Karpas-422 (cell line): ENCODE results near the gene FERMT2. TPM values are rescaled to one million over a fixed set of nuclear protein-coding genes. Genes with fewer than 3 reads are reported as not detected.

Experiments used
- DNase-seq: peaks from one replicate; pipeline ENCODE4 v3.0.0-alpha.2; 2015
- H2AFZ ChIP-seq: fragments of 200-600 bp; sonication (generic); 2 replicates; pipeline ENCODE4 v1.6.1; 2014; ENCODE audit warnings: antibody characterized with exemption, low read length, mixed read lengths
- H3K27ac ChIP-seq: fragments of 200-600 bp; sonication (generic); 2 replicates; pipeline ENCODE4 v1.5.1; 2014; ENCODE audit warnings: mild to moderate bottlenecking, low read length, moderate library complexity
- H3K27me3 ChIP-seq: fragments of 200-600 bp; sonication (generic); 2 replicates; pipeline ENCODE4 v1.6.1; 2014; ENCODE audit warnings: low read length, mixed read lengths
- H3K36me3 ChIP-seq: fragments of 200-600 bp; sonication (generic); 2 replicates; pipeline ENCODE4 v1.6.1; 2014; ENCODE audit warnings: low read length, mixed read lengths; ENCODE audit not compliant: insufficient read depth
- H3K4me1 ChIP-seq: fragments of 200-600 bp; sonication (generic); 2 replicates; pipeline ENCODE4 v1.6.1; 2014; ENCODE audit warnings: mild to moderate bottlenecking, low read length, mixed read lengths
- H3K4me2 ChIP-seq: fragments of 200-600 bp; sonication (generic); 2 replicates; pipeline ENCODE4 v1.6.1; 2014; ENCODE audit warnings: low read length, low read depth, mild to moderate bottlenecking; ENCODE audit not compliant: poor library complexity, severe bottlenecking
- H3K4me3 ChIP-seq: fragments of 200-600 bp; sonication (generic); 2 replicates; pipeline ENCODE4 v1.5.1; 2014; ENCODE audit warnings: mild to moderate bottlenecking, antibody characterized with exemption, low read length, mixed read lengths
- H3K79me2 ChIP-seq: fragments of 200-600 bp; sonication (generic); 2 replicates; pipeline ENCODE4 v1.6.1; 2014; ENCODE audit warnings: mild to moderate bottlenecking, low read length, mixed read lengths
- H3K9ac ChIP-seq: fragments of 200-600 bp; sonication (generic); 2 replicates; pipeline ENCODE4 v1.6.0; 2014; ENCODE audit warnings: low read length
- H3K9me2 ChIP-seq: fragments of 200-600 bp; sonication (generic), shearing (Covaris generic); replicated peaks from 2 replicates; pipeline ENCODE4 v1.6.0; 2014; ENCODE audit warnings: mild to moderate bottlenecking, low read length, moderate library complexity; ENCODE audit not compliant: insufficient read depth
- H3K9me3 ChIP-seq: fragments of 300-700, 200-600 bp; sonication (generic); 2 replicates; pipeline ENCODE4 v1.6.1; 2014; ENCODE audit warnings: low read length, mixed read lengths
- H4K20me1 ChIP-seq: fragments of 200-600 bp; sonication (generic); 2 replicates; pipeline ENCODE4 v1.6.1; 2014; ENCODE audit warnings: mild to moderate bottlenecking, antibody characterized with exemption, low read length, low read depth; ENCODE audit not compliant: insufficient read depth
- total RNA-seq: library from RNA; depleted of rRNA; stranded (reverse); fragments of >200 nt; shearing (Covaris generic); gene quantifications from 2 replicates; pipeline ENCODE4 v1.2.3, GENCODE V29; 2014; ENCODE audit warnings: low replicate concordance

Gene FERMT2
- total RNA-seq, 1 experiment from 2014 or later, result 0.34 TPM

DNA sequence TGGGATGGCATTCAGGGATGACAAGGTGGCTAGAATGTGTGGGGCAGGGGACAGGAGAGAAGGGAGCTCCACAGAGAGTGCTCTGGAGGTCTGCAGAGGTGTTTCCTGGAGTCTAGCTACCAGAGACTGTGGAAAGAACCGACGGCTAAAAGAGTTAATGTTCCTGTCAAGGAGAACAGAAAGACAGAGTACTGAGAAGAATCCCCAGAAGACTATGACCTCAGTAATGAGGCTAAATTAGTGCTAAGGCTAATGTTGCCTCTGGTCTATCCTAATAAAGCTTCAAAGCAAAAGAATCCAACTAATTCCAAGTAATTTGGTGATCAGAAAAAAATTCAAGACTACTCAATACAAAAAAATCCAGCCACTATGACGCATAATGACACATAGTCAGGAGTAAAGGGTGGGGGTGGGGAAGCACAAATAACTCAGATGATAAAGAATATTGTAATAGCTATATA is 44.7 kb downstream of the FERMT2 start:
- Histone ChIP-seq H3K27me3 (no peaks in the 10 kb centered on the region), H3K9me3 (no peaks in the 10 kb centered on the region), H3K4me3 (no peak overlapping the region), H4K20me1 (no peaks in the 10 kb centered on the region), H3K4me1 (no peaks in the 10 kb centered on the region), H3K36me3 (no peaks in the 10 kb centered on the region), H3K9ac (no peak overlapping the region), H2AFZ (no peak overlapping the region), H3K4me2 (no peak overlapping the region), H3K27ac (no peak overlapping the region), H3K79me2 (no peaks in the 10 kb centered on the region), H3K9me2 (no peaks in the 10 kb centered on the region)
- no peak for DNase-seq

DNA sequence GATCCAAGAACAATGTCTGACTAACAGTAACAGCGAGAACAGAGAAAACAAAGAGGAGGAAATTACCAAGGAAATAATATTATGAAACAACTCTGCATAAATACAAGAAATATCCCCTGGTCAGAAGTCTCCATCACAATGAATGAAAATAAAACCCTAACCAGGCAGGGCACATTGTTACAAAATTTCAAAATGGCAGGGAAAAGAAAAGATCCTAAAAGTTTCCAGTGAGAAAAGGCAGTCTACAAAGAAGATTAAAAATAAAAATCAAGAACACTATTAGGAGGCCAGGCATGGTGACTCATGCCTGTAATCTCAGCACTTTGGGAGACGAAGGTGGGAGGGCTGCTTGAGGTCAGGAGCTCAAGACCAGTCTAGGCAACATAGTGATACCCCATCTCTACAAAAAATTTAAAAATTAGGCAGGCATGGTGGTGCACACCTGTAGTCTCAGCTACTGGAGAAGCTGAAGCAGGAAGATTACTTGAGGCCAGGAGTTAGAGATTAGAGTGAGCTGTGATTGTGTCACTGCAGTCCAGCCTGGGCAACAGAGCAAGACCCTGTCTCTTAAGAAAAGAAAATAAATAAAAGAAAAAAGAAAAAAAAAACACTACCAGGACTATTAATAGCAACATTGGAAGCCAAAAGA is 47.8 kb downstream of the FERMT2 start:
- no peak for DNase-seq
- no peaks in the 10 kb centered on the region for H3K79me2 ChIP-seq
- no peaks in the 10 kb centered on the region for H3K9me3 ChIP-seq
- H3K27me3 ChIP-seq, result no peaks in the 10 kb centered on the region
- H2AFZ ChIP-seq, result no peak overlapping the region
- no peak overlapping the region for H3K4me2 ChIP-seq
- no peak overlapping the region for H3K4me3 ChIP-seq
- H4K20me1 ChIP-seq, result no peaks in the 10 kb centered on the region
- H3K36me3 ChIP-seq, result no peaks in the 10 kb centered on the region
- no peak overlapping the region for H3K9ac ChIP-seq
- no peaks in the 10 kb centered on the region for H3K4me1 ChIP-seq
- no peak overlapping the region for H3K27ac ChIP-seq
- H3K9me2 ChIP-seq, result no peaks in the 10 kb centered on the region

DNA sequence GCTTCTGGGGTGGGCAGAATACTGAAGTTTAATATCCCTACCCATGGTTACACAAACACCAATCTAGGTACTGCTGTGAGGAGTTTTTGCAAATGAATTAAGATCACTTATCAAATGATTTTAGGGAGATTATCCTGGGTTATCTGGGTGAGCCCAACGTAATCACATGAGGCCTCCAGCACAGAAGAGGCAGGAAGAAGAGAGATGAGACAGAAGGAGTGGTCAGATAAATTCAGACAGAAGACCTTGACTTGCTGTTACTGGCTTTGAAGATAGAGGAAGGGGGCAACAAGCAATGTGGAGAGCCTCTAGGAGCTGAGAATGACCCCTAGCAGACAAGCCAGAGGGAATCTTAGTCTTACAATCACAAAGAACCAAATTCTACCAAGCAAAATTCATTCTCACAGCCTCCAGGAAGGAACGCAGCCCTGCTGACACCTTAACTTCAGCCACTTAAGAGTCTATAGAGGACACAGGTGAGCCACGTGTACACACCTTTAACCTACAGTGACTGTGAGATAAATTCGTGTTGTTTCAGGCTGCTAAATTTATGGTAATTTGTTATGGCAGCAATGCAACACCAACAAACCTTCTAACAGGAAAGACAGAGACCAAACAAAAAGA is 49.4 kb downstream of the FERMT2 start:
- Histone ChIP-seq H3K27ac (no peak overlapping the region), H4K20me1 (no peaks in the 10 kb centered on the region), H3K9me2 (no peaks in the 10 kb centered on the region), H3K79me2 (no peaks in the 10 kb centered on the region), H3K4me3 (no peak overlapping the region), H2AFZ (no peak overlapping the region), H3K4me2 (no peak overlapping the region), H3K4me1 (no peaks in the 10 kb centered on the region), H3K9ac (no peak overlapping the region), H3K27me3 (no peaks in the 10 kb centered on the region), H3K36me3 (no peaks in the 10 kb centered on the region), H3K9me3 (no peaks in the 10 kb centered on the region)
- no peak for DNase-seq

DNA sequence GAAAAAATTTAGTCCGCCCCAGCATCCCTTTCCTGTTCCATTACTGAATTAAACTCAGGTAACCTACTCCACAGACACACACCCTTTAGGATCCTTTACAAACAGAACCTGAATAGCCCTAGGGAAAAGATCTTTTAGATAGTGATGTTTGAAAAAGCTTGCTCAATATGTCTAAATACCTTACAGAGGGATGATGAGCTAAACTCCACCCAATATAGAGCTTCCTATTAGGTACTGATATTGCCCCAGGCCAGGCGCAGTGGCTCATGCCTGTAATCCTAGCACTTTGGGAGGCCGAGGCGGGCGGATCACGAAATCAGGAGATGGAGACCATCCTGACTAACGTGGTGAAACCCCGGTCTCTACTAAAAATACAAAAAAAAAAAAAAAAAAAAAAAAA is 50.1 kb downstream of the FERMT2 start:
- no peak overlapping the region for H3K4me3 ChIP-seq

DNA sequence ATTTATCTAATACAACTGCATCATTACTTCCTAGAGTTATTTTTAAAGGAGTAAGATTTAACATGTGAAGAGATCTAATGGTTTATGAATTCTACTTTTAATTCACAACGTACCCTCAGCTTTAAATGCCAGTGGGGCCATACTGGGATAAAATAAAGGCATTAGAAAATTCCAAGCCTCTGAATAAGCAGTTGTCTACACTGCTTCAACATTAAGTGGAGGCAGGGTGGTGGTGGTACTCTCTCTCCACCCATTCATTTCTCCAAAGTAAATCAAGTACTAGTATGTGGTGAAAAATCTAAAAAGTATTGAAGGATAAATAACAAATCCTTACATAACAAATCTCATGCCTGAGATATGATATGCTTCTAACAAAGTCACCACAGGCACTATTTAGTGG is 52.4 kb downstream of the FERMT2 start:
- no peaks in the 10 kb centered on the region for H4K20me1 ChIP-seq
- no peaks in the 10 kb centered on the region for H3K27me3 ChIP-seq
- no peaks in the 10 kb centered on the region for H3K9me3 ChIP-seq
- no peak overlapping the region for H3K9ac ChIP-seq
- H3K4me1 ChIP-seq, result no peaks in the 10 kb centered on the region
- H3K36me3 ChIP-seq, result no peaks in the 10 kb centered on the region
- no peak overlapping the region for H2AFZ ChIP-seq
- H3K4me2 ChIP-seq, result no peak overlapping the region
- H3K4me3 ChIP-seq, result no peak overlapping the region
- H3K9me2 ChIP-seq, result no peaks in the 10 kb centered on the region
- H3K27ac ChIP-seq, result no peak overlapping the region
- no peak for DNase-seq
- no peaks in the 10 kb centered on the region for H3K79me2 ChIP-seq

More for the DNA sequence above, 50.1 kb downstream of the FERMT2 start:
- Histone ChIP-seq H3K36me3 (no peaks in the 10 kb centered on the region), H3K4me1 (no peaks in the 10 kb centered on the region), H3K9me2 (no peaks in the 10 kb centered on the region), H3K27ac (no peak overlapping the region), H3K79me2 (no peaks in the 10 kb centered on the region), H4K20me1 (no peaks in the 10 kb centered on the region), H3K9ac (no peak overlapping the region), H3K4me2 (no peak overlapping the region), H3K9me3 (no peaks in the 10 kb centered on the region), H2AFZ (no peak overlapping the region), H3K27me3 (no peaks in the 10 kb centered on the region)
- no peak for DNase-seq

DNA sequence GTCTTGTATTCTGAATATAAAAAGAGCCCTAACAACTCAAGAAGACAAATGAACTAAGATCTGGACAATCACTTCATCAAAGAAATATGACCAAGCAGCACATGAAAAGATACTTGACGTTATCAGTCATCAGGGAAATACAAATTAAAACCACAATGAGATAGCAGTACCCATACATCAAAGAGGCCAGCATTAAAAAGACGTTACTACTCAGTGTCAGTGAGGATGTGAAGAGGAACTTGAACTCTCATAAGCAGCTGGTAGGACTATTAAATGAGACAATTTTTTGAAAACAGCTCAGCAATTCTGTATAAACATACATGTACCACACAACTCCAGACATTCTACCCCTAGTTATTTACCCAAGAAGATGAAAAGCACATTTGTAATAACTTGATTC is 55.9 kb downstream of the FERMT2 start:
- Histone ChIP-seq H3K27me3 (no peaks in the 10 kb centered on the region), H3K9me2 (no peaks in the 10 kb centered on the region), H3K36me3 (no peaks in the 10 kb centered on the region), H3K9ac (no peak overlapping the region), H3K4me3 (no peak overlapping the region), H4K20me1 (no peaks in the 10 kb centered on the region), H2AFZ (no peak overlapping the region), H3K27ac (no peak overlapping the region), H3K4me1 (no peaks in the 10 kb centered on the region), H3K79me2 (no peaks in the 10 kb centered on the region), H3K9me3 (no peaks in the 10 kb centered on the region), H3K4me2 (no peak overlapping the region)
- no peak for DNase-seq

DNA sequence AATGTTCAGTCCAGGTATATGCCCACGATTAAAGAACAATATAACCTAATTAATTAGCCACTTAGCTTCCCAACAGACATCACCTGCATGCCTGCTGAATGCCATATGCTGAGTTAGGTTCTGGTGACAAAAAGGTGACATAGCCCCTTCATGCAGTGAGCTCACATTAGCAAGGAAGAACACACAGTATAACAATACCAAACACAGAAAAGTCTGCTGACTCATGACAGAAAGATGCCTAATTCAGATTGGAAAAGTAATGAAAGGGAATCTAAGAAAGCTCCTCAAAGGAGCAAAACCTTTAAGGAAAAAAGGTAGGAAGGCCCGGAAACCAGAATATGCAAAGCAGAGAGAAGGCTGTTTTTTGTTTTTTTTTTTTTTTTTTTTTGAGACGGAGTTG is 59.0 kb downstream of the FERMT2 start:
- H3K4me3 ChIP-seq, result no peak overlapping the region
- no peaks in the 10 kb centered on the region for H3K4me1 ChIP-seq
- H3K9ac ChIP-seq, result no peak overlapping the region

DNA sequence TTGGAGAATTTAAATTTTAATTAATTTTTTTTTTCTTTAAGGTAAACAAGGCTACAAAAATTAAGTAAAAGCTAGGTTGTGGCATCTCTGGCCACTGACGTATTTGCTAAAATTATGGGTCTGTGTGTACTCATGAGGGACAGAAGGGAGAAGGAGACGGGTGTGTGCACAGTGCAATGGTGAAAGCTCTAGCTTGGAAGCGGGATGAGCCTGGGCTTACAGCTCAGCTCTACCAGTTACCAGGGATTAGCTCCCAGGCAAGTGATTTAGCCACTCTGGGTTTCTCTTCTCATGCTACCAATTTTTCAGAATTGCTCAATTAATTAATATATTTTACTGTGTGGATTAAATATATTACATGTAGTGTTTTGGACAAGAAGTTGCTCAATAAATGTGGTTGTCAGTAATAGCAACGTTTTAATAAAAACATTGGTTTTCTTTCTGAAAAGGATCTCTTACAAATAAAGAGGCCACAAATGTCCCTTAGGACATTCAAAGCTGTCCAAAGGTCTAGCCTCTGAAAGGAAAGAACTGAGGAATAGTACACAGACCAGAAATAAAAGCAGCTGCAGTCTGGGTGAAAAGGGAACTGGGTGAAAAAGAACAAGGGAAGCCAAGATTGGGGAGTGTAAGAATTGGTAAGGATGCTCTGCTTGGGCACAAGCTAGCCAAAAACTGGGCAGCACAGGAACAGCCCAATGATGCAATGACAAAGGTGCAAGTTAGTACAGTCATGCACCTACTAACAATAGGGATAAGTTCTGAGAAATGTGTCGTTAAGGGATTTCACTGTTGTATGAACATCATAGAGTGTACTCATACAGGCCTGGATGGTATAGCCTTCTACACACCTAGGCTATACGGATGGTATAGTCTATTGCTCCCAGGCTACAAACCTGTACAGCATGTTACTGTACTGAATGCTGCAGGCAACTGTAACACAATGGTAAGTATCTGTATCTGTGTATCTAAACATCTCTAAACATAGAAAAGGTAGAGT is 61.7 kb downstream of the FERMT2 start:
- H2AFZ ChIP-seq, result no peak overlapping the region
- H3K9ac ChIP-seq, result no peak overlapping the region
- no peaks in the 10 kb centered on the region for H4K20me1 ChIP-seq
- H3K36me3 ChIP-seq, result no peaks in the 10 kb centered on the region
- no peak overlapping the region for H3K4me2 ChIP-seq
- no peak overlapping the region for H3K27ac ChIP-seq
- no peaks in the 10 kb centered on the region for H3K4me1 ChIP-seq
- no peaks in the 10 kb centered on the region for H3K9me3 ChIP-seq
- no peaks in the 10 kb centered on the region for H3K79me2 ChIP-seq
- H3K4me3 ChIP-seq, result no peak overlapping the region
- no peak for DNase-seq
- H3K9me2 ChIP-seq, result no peaks in the 10 kb centered on the region
- H3K27me3 ChIP-seq, result no peaks in the 10 kb centered on the region

More for the DNA sequence above, 59.0 kb downstream of the FERMT2 start:
- no peaks in the 10 kb centered on the region for H3K9me3 ChIP-seq
- no peak overlapping the region for H3K4me2 ChIP-seq
- H3K79me2 ChIP-seq, result no peaks in the 10 kb centered on the region
- H3K9me2 ChIP-seq, result no peaks in the 10 kb centered on the region
- no peaks in the 10 kb centered on the region for H3K36me3 ChIP-seq
- H4K20me1 ChIP-seq, result no peaks in the 10 kb centered on the region
- no peak overlapping the region for H3K27ac ChIP-seq
- H2AFZ ChIP-seq, result no peak overlapping the region
- no peak for DNase-seq
- no peaks in the 10 kb centered on the region for H3K27me3 ChIP-seq
